Stimulated activated CD4-positive, alpha-beta T cell treated with anti-CD3 and anti-CD28 coated beads, Interleukin-12 subunit alpha, Interleukin-12 subunit beta, amount 100 ng/mL, for 48 hours (primary cell): Measurements from ENCODE around the gene MCL1.
"Not testable (repeated sequence)": the region's sequence is repeated elsewhere in the genome, so short reads cannot be mapped to it uniquely, and the experiment has no call there.

Experiments used
- DNase-seq, 3 donors: peaks; one replicate each; pipeline ENCODE4 v3.0.0-alpha.2; 2020; ENCODE audit warnings: low read depth in 2 of 3, low spot score in 1 of 3

MCL1 gene

GRCh38 chr1:150579110-150579944, at the start of gene MCL1:
TSS of gene MCL1 (minus strand) at chr1:150579610. CDS start at chr1:150579530, 80 bp downstream.
- peak; percentile 77 to 82 (median 80) for DNase-seq

GRCh38 chr1:150628766-150629114, 49.3 kb upstream of the MCL1 start:
- no peak for DNase-seq

- no peak for DNase-seq
These were observed 48.5 kb upstream of the MCL1 start for GRCh38 chr1:150627826-150628410.

- peak in 2 of 3 donors; percentile 25 to 61 for DNase-seq
These were observed 46.7 kb upstream of the MCL1 start for GRCh38 chr1:150626150-150626549.

- DNase-seq = not testable (repeated sequence)
These were observed 45.1 kb upstream of the MCL1 start for GRCh38 chr1:150624546-150624945.

GRCh38 chr1:150624134-150624533, 44.7 kb upstream of the MCL1 start:
- not testable (repeated sequence) for DNase-seq

GRCh38 chr1:150622303-150622975, 43.0 kb upstream of the MCL1 start:
- no peak for DNase-seq

GRCh38 chr1:150621497-150622302, 42.3 kb upstream of the MCL1 start:
- DNase-seq = peak in 2 of 3 donors; percentile 25 to 30

- no peak for DNase-seq
These were observed 41.5 kb upstream of the MCL1 start for GRCh38 chr1:150620919-150621318.

GRCh38 chr1:150619576-150620509, 40.4 kb upstream of the MCL1 start:
- DNase-seq = no peak

GRCh38 chr1:150615346-150616201, 36.2 kb upstream of the MCL1 start:
- DNase-seq = no peak

GRCh38 chr1:150613061-150613920, 33.9 kb upstream of the MCL1 start:
- DNase-seq = peak in 2 of 3 donors; percentile 39

- no peak for DNase-seq
These were observed 32.6 kb upstream of the MCL1 start for GRCh38 chr1:150612014-150612345.

GRCh38 chr1:150610576-150610975, 31.2 kb upstream of the MCL1 start:
- no peak for DNase-seq

- DNase-seq = no peak
These were observed 30.3 kb upstream of the MCL1 start for GRCh38 chr1:150609732-150610131.

- no peak for DNase-seq
These were observed 27.2 kb upstream of the MCL1 start for GRCh38 chr1:150606463-150607142.

- DNase-seq = not testable (repeated sequence)
These were observed 26.0 kb upstream of the MCL1 start for GRCh38 chr1:150605451-150605731.

- DNase-seq = no peak
These were observed 24.8 kb upstream of the MCL1 start for GRCh38 chr1:150604226-150604588.
